D721Med (cell line): ENCODE results near the gene SNRNP70.

Source experiments
- DNase-seq: peaks from one replicate; pipeline ENCODE4 v3.0.0; 2011; ENCODE audit warnings: low spot score; ENCODE audit not compliant: insufficient read length
- FAIRE-seq: peaks from 2 replicates; lab custom pipeline; 2011; peaks lifted over from hg19 to GRCh38; lab: Jason Lieb, UNC
- TF ChIP-seq, protein P1 (sequence below): IDR thresholded peaks from 2 replicates; pipeline ENCODE4 v1.5.1; 2012; ENCODE audit warnings: mild to moderate bottlenecking, control low read depth; ENCODE audit not compliant: insufficient read depth; ENCODE audit errors: missing control alignments

The SNRNP70 gene

DNA sequence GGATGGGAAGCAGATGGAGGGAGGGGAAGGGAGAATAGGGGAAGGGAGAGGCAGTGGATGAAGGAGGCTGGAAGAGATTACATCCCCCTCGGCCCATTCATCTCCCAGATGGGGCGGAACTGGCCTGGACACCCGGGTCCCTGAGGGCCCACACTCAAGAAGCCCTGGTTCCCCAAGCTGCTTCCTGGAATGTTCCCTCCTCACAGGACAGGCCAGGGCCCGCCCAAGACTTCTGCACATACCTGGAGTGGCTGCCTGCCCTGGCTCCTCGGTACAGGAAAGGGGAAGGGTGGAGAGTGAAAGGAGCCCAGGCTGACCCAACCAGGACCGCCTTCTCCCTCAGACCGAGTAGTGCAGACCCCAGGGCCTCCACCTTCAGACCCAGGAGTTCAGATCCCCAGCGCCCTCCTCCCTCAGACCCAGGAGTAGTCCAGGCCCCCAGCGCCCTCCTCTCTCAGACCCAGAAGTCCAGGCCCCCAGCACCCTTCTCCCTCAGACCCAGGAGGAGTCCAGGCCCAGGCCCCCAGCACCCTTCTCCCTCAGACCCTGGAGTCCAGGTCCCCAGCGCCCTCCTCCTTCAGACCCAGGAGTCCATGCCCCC lies 21.1 kb upstream of the SNRNP70 start:
- no peak for FAIRE-seq
- TF ChIP-seq, protein P1, sequence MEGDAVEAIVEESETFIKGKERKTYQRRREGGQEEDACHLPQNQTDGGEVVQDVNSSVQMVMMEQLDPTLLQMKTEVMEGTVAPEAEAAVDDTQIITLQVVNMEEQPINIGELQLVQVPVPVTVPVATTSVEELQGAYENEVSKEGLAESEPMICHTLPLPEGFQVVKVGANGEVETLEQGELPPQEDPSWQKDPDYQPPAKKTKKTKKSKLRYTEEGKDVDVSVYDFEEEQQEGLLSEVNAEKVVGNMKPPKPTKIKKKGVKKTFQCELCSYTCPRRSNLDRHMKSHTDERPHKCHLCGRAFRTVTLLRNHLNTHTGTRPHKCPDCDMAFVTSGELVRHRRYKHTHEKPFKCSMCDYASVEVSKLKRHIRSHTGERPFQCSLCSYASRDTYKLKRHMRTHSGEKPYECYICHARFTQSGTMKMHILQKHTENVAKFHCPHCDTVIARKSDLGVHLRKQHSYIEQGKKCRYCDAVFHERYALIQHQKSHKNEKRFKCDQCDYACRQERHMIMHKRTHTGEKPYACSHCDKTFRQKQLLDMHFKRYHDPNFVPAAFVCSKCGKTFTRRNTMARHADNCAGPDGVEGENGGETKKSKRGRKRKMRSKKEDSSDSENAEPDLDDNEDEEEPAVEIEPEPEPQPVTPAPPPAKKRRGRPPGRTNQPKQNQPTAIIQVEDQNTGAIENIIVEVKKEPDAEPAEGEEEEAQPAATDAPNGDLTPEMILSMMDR = no peak
- DNase-seq = peak; percentile 11

DNA sequence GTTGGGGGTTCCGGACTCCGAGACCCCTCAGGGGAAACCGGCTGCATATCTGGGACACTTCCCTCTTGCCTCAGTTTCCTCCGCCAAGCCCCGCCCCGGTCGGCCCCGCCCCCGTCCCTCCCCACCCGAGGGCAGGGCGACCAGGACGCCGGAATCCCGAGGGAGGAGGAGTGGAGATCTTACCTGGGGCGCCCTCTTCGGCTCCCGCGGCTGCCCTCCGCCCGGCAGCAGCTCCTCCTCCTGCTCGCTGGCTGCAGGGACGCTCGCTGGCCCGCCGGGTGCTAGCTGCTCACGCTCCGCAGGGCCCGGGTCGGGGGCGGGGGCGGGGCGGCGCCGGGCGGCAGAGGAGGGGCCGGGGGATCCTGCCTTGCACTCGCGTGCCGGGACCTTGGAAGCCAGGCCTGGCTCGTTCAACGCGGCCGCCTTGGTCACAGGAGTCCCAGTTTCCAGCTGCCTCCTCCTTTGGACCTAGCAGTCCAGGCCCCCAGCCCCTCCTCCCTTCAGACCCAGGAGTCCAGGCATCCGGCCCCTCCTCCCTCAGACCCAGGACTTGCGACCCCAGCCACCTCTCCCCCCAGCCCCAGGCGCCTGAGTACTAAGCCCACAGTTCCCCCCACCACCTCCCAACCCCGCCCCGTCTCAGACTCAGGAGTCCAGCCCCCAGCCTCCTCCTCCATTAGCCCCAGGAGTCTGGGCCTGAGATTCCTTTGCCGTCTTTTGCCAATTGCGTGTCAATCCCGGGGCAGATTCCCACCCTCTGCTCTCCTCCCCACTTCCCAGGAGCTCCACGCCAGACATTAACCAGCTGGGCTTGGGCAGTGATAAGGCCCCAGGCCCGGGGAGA lies 20.3 kb upstream of the SNRNP70 start, which contains the start of gene NTF4:
TSS of gene NTF4 (minus strand) at position 51 of the 844 bp plus-strand sequence. CDS start 2,821 bp downstream, outside the sequence.
- DNase-seq (peak; percentile 20), FAIRE-seq (no peak)
- TF ChIP-seq, protein P1 = no peak

DNA sequence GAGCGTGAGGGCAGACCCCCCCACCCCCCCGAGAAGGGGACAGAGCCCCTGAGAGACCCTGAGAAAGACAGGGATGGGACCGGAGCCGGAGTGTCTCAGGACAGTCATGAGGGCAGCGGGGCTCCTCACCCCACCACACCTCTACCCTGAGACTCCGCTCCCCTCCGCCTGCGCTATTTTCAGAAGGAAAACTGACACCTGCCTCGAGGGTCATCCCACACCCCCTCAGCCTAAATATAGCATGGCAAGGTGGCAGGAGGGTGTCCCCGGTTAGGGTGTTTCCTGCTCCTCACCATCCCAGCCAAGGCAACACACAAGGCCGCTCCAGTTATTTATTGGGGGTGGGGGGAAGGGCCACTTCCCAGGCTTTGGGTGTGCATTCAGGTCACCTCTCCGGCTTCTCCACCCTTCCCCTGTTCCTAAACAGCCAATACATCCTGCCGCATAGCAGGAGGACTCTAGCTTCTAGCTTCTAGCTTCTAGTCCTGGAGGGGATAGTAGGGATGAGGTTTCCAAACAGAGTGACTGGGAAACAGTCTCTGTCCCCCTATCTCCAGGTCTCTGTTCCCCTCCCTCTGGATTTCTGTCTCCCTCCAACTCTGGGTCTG lies 19.2 kb upstream of the SNRNP70 start:
- TF ChIP-seq, protein P1 = no peak
- FAIRE-seq (no peak), DNase-seq (no peak)

DNA sequence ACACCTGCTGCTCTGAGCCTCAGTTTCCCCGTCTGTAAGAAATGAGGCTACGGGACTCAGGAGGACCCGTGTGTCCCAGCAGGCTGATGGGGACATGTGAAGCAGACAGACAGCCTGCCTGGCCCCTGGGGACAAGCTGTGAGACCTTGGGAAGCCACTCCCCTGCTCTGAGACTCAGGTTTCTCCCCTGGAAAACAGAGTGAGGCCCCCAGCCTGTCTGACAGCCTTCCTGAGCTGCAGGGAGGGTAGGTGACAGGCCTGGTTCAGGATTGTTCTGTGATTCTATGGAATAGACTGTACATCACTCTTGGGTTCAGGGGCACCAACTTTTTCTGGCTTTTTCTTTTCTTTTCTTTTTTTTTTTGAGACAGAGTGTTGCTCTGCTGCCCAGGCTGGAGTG lies 17.7 kb upstream of the SNRNP70 start:
- no peak for FAIRE-seq
- DNase-seq = no peak
- TF ChIP-seq, protein P1 = no peak

DNA sequence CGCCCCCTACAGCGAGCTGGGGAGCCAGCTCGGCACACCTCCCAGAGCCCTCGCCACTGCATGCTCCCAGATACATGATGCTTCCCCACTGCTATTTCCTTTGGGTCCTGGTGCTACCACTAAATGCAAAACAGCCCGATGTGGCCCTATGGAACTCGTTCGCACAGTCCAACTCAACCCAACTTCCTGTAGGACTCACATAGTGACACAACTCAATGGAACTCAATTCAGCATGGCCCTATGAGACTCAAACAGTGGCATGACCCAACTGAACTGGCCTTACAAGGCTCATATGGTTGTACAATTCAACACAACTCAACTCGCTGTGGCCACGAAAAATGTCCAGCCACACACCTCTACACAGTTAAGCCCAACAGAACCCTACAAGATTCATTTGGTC lies 16.2 kb upstream of the SNRNP70 start:
- DNase-seq (no peak), FAIRE-seq (no peak)
- TF ChIP-seq, protein P1 = no peak

DNA sequence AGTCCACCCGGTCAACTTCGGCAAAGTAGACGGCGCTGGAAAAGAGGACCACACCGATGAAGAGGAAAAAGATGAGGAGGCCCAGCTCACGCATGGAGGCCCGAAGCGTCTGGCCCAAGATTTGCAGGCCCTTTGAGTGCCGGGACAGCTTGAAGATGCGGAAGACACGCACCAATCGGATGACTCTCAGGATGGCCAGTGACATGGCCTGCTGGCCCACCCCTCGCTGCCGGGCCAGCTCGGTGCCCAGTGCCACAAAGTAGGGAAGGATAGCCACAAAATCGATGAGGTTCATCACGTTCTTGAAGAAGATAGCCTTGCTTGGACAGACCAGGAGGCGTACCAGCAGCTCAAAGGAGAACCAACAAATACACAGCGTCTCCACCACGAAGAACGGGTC lies 14.8 kb upstream of the SNRNP70 start:
- TF ChIP-seq, protein P1 = no peak
- FAIRE-seq (no peak), DNase-seq (no peak)
